Measurements from ENCODE around the gene LHPP. TPM values are rescaled to one million over a fixed set of nuclear protein-coding genes. Genes with fewer than 3 reads are reported as not detected.

Gene LHPP, protein sequence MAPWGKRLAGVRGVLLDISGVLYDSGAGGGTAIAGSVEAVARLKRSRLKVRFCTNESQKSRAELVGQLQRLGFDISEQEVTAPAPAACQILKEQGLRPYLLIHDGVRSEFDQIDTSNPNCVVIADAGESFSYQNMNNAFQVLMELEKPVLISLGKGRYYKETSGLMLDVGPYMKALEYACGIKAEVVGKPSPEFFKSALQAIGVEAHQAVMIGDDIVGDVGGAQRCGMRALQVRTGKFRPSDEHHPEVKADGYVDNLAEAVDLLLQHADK
- total RNA-seq: 8.2 and 9.8 TPM in 2 replicates

DNA sequence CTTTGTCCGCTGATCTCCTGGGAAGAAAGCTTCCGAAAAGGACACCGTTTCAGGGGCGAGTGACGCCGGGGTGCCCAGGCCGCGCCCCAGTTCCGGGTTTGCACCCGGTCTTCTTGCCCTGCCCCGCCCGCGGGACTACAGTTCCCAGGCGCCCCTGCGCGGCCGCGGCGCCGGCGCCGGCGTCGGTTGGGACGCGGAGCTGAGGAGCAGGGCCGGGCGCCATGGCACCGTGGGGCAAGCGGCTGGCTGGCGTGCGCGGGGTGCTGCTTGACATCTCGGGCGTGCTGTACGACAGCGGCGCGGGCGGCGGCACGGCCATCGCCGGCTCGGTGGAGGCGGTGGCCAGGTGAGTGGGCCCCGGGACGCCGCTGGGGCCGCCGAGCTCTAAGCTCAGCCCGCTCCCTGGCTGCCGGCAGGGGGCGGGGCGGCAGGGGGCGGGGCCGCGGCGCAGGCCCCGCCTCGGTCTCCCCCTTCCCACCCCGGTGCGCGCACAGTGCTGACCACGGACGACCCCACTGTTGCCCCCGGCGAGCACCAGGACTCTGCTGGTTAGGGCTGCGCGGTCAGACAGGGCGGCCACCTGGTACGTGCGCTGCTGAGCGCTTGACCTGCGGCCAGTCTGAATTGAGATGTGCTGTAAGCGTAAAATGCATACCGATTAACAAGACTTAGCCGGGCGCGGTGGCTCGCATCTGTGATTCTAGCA lies at the start of gene LHPP:
Gene LHPP (plus strand): TSS at position 182 of the 706 bp plus-strand sequence. CDS start 40 bp downstream, at position 222.

DNA sequence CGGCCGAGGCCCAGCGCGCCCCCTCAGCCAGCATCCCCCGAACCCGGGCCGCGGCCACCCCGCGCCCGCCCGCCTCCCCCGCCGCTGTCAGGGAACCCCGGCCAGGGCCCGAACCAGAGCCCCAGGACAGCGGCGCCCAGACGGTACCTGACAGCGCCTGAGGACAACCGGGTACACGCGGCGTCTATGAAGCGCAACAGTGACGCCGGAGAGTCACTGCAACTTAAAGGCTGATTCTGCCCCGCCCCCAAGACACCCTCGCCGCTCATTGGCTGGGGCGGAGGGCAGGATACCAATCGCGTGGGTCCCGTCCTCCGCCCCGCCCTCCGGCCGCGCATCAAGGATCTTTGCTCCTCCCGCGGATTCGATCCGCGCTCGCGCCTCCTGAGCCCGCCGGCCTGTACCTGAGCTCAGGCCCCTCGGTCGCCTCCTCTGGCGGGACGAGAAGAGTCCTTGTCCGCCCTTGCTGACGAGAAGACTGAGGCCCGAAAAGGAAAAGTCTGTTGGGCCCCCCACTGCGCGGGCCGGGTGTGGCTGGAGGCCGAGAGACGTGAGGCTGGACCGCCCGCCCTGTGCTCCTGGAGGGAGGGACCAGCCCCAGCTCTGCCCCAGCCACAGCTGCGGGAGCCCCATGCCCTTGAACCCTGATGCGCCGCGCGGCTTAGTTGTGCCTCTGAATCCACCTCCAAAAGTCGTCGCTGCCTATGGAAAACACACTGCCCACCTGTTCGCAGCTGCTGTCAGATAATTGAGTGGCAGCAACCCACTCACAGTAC lies 42.7 kb upstream of the LHPP start, which contains the start of gene OAT:
Gene OAT (minus strand): TSS at position 198 of the 776 bp plus-strand sequence. CDS start 6,752 bp downstream, outside the sequence.

DNA sequence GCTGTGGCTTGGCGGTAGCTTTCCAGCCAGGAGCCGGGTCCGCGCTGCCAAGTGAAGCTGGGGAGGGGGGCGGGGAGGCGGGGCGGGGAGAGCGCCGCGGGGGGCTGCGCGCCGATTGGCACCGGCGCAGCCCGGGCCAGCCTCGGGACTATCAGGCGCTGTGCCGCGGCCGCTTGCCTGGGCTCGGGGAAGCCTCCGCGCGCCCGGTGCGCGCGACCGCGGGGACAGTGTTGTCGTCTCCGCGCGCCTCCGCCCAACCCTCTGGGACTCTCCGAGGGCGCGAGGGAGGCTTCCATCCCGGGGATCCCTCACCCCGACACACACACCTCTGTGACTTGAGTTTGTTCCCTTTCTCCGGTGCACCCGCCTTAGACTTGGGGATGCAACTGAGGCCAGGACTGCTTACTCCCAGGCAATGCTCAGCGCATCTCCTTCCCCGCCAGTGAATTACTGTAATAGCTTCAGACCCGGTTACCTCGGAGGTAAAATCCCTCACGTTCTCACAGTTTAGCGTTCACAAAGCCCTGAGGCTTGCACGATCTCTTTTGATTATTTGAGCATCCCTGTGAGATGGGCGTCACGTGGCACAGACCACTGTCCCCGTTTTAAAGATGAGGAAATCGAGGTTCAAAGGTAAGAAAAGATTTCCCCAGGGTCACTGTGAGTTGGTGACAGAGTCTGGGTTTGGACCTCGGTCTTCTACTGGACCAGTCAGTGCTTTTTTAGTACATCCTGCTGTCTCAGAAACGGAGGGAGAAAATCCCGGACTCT lies 11.4 kb upstream of the LHPP start, which contains the start of gene NKX1-2:
Gene NKX1-2 (minus strand): TSS at position 24 of the 771 bp plus-strand sequence. CDS start 92 bp downstream, outside the sequence.

Other genes with a start within 250 kb of the LHPP start
- gene OAT, start 42.9 kb upstream of the LHPP start, total RNA-seq: 124 and 133 TPM in 2 replicates
- gene NKX1-2, start 11.8 kb upstream of the LHPP start, total RNA-seq: 1.4 and 2.9 TPM in 2 replicates

All from nasal cavity respiratory epithelium epithelial cell of viscerocranial mucosa (primary cell).